Endothelial cell (in vitro differentiated cells): Measurements from ENCODE around the gene PARD3. TPM values are rescaled to one million over a fixed set of nuclear protein-coding genes. Genes with fewer than 3 reads are reported as not detected.

Source experiments
- DNase-seq: peaks from one replicate; pipeline ENCODE4 v3.0.0; 2021; ENCODE audit warnings: low spot score
- H3K27ac Mint-ChIP-seq: one replicate; pipeline ENCODE4 v1.8.0; 2021; ENCODE audit warnings: mixed read lengths, inconsistent platforms; ENCODE audit not compliant: unreplicated experiment
- H3K27me3 Mint-ChIP-seq: one replicate; pipeline ENCODE4 v1.8.0; 2021; ENCODE audit warnings: mild to moderate bottlenecking, moderate library complexity, mixed read lengths, inconsistent platforms; ENCODE audit not compliant: unreplicated experiment
- H3K36me3 Mint-ChIP-seq: one replicate; pipeline ENCODE4 v1.8.0; 2021; ENCODE audit warnings: mild to moderate bottlenecking, low read depth, mixed read lengths, inconsistent platforms; ENCODE audit not compliant: unreplicated experiment
- H3K4me1 Mint-ChIP-seq: one replicate; pipeline ENCODE4 v1.8.0; 2021; ENCODE audit warnings: mild to moderate bottlenecking, mixed read lengths, inconsistent platforms; ENCODE audit not compliant: unreplicated experiment
- H3K4me3 Mint-ChIP-seq: one replicate; pipeline ENCODE4 v1.8.0; 2021; ENCODE audit warnings: mild to moderate bottlenecking, mixed read lengths, inconsistent platforms; ENCODE audit not compliant: unreplicated experiment
- H3K9me3 Mint-ChIP-seq: one replicate; pipeline ENCODE4 v1.8.0; 2021; ENCODE audit warnings: mixed read lengths, inconsistent platforms; ENCODE audit not compliant: unreplicated experiment
- total RNA-seq: library from RNA; stranded (reverse); fragmentation: NEBNext Ultra II Directional; extraction: Animal tissue kit (Norgen Biotek cat#: 25700); gene quantifications from one replicate; pipeline ENCODE4 v1.2.1, GENCODE V29; 2021; ENCODE audit not compliant: unreplicated experiment
- TF ChIP-seq, protein P1 (sequence below): fragments of 200-600 bp; sonication (generic); IDR thresholded peaks from one replicate; pipeline ENCODE4 v1.5.0; 2021; ENCODE audit warnings: antibody characterized with exemption; ENCODE audit not compliant: unreplicated experiment

PARD3 gene
- total RNA-seq, 1 donor from 2014 or later, result 35.2 TPM

DNA sequence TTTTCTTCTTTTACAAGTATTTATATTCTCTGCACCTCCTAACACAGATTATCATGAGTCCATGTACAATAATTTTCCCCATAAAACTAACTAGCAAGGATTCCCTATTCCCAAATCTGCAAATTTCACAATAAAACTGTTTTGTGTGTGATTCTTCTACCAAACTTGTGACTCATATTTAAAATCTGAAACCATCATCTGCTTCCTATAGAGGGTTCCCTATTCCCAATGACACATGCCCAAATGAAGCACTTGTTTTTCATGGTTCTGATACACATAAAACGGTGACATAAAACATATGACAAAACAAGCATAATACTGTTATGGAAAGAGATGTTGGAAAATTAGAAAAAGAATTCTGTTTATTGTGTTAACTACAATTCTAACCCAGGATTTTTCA lies 657.6 kb downstream of the PARD3 start:
- TF ChIP-seq, protein P1, sequence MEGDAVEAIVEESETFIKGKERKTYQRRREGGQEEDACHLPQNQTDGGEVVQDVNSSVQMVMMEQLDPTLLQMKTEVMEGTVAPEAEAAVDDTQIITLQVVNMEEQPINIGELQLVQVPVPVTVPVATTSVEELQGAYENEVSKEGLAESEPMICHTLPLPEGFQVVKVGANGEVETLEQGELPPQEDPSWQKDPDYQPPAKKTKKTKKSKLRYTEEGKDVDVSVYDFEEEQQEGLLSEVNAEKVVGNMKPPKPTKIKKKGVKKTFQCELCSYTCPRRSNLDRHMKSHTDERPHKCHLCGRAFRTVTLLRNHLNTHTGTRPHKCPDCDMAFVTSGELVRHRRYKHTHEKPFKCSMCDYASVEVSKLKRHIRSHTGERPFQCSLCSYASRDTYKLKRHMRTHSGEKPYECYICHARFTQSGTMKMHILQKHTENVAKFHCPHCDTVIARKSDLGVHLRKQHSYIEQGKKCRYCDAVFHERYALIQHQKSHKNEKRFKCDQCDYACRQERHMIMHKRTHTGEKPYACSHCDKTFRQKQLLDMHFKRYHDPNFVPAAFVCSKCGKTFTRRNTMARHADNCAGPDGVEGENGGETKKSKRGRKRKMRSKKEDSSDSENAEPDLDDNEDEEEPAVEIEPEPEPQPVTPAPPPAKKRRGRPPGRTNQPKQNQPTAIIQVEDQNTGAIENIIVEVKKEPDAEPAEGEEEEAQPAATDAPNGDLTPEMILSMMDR, result no peak
- Mint-ChIP-seq H3K9me3 (no peaks in the 10 kb centered on the region), H3K27ac (no peak overlapping the region), H3K4me1 (no peaks in the 10 kb centered on the region), H3K4me3 (no peak overlapping the region), H3K36me3 (peaks cover 8% of the 10 kb centered on the region), H3K27me3 (peaks cover 4% of the 10 kb centered on the region)
- DNase-seq, result no peak

DNA sequence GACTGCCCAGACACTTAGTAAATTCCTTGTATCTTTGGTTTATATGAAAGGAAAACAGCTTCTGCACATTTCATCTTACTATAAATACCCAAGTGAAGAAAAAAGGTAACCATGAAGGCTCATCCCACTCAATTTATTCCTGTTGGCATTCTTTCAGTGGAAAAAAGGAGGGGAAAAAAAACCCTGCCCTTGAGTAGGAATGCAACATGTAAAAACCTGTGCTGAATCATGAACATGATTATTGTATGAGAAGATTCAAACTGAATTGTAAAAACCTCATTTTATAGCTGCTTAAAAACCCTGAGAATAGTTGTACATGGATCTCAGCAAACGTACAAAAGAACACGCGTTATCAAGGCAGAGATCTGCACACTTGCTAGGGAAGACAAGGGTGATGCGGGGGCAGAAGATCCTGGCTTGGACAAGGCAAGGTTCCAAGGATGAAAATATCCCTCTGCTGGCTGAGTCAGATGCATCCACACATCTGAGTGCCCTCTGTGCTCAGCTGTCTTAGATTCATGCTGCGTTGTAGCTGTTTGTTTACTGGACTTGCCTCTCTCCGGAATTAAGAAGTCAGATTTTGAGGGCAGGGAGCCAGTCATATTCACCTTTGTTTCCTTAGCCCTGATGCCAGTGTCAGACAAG lies 658.2 kb downstream of the PARD3 start:
- Mint-ChIP-seq H3K4me3 (no peak overlapping the region), H3K4me1 (no peaks in the 10 kb centered on the region), H3K9me3 (no peaks in the 10 kb centered on the region), H3K27me3 (peaks cover 4% of the 10 kb centered on the region), H3K36me3 (peaks cover 4% of the 10 kb centered on the region), H3K27ac (no peak overlapping the region)
- no peak for DNase-seq
- TF ChIP-seq, protein P1, result no peak

DNA sequence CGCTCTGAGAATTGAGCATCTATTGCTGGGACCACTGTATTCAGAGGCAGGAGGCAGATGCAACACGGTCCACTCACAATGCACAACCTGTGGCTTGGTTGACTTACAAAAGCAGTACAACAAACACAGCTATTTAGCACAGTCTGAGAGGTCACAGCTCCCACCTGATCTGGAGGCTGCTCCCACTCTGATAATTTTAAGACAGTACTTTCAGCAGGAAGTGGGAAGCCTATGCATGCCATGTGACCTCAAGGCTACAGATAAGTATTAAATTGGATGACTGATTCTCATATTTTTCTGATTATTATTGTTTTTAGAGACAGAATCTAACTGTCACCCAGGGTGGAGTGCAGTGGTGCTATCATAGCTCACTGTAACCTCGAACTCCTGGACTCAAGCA lies 659.3 kb downstream of the PARD3 start:
- TF ChIP-seq, protein P1, result no peak
- H3K4me3 Mint-ChIP-seq, result no peak overlapping the region
- DNase-seq, result no peak
- H3K27me3 Mint-ChIP-seq, result no peaks in the 10 kb centered on the region
- H3K36me3 Mint-ChIP-seq, result no peaks in the 10 kb centered on the region
- H3K4me1 Mint-ChIP-seq, result no peaks in the 10 kb centered on the region
- no peak overlapping the region for H3K27ac Mint-ChIP-seq
- H3K9me3 Mint-ChIP-seq, result no peaks in the 10 kb centered on the region

- H3K4me1 Mint-ChIP-seq, result no peaks in the 10 kb centered on the region
- H3K27me3 Mint-ChIP-seq, result no peaks in the 10 kb centered on the region
- TF ChIP-seq, protein P1, result no peak
- H3K9me3 Mint-ChIP-seq, result no peaks in the 10 kb centered on the region
- no peak for DNase-seq
- no peak overlapping the region for H3K27ac Mint-ChIP-seq
- H3K4me3 Mint-ChIP-seq, result no peak overlapping the region
- H3K36me3 Mint-ChIP-seq, result no peaks in the 10 kb centered on the region
Measured at GRCh38 chr10:34154383-34154900, 660.7 kb downstream of the PARD3 start.

DNA sequence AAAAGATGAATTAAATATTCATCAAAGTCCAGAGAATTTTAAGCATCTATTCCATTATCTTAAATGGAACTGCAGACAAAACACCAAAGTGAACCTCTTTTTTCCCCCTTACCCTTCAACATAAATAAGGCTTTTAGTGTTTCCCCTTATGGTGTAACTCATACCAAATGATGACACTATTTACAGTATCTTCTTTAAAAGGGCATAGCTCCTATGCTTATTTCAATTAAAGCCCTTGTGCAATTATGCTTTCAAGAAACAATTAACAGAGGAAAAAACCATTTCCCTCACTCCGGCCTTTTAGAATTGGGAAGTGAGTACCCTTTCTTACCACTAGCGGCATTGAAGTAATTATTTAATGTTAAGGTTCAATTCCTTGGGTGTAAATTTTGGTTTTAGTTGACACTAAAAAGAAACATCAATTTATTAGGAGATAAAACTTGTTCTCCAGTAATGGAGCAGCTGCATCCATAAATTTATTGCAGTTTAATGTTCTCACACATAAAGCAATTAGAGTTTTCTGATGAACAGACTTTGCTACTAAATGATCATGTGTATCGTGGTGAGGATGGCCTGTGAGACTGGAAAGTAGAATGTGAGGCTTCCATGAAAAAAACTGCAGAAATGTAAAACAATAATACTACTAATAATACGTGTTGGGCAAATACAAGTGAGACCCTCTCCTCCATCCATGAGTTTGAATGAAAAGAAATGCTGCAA lies 661.3 kb downstream of the PARD3 start:
- H3K4me3 Mint-ChIP-seq, result no peak overlapping the region

More for the DNA sequence above, 661.3 kb downstream of the PARD3 start:
- no peaks in the 10 kb centered on the region for H3K27me3 Mint-ChIP-seq
- H3K9me3 Mint-ChIP-seq, result no peaks in the 10 kb centered on the region
- no peaks in the 10 kb centered on the region for H3K4me1 Mint-ChIP-seq
- TF ChIP-seq, protein P1, result no peak
- no peak overlapping the region for H3K27ac Mint-ChIP-seq
- H3K36me3 Mint-ChIP-seq, result no peaks in the 10 kb centered on the region
- DNase-seq, result no peak
